Limb (tissue), 2 donors: Measurements from ENCODE around the gene TBC1D10A.
A peak's percentile ranks its signal among the peaks of the same experiment; 100 is the strongest.

ENCODE experiments used
- DNase-seq, 2 donors: peaks; one replicate each; pipeline ENCODE4 v3.0.0-alpha.2; 2016; ENCODE audit errors: extremely low spot score in 2 of 2

The TBC1D10A gene

GRCh38 chr22:30287648-30288418, 38.9 kb downstream of the TBC1D10A start:
- peak; percentile 61 to 85 for DNase-seq

DNA sequence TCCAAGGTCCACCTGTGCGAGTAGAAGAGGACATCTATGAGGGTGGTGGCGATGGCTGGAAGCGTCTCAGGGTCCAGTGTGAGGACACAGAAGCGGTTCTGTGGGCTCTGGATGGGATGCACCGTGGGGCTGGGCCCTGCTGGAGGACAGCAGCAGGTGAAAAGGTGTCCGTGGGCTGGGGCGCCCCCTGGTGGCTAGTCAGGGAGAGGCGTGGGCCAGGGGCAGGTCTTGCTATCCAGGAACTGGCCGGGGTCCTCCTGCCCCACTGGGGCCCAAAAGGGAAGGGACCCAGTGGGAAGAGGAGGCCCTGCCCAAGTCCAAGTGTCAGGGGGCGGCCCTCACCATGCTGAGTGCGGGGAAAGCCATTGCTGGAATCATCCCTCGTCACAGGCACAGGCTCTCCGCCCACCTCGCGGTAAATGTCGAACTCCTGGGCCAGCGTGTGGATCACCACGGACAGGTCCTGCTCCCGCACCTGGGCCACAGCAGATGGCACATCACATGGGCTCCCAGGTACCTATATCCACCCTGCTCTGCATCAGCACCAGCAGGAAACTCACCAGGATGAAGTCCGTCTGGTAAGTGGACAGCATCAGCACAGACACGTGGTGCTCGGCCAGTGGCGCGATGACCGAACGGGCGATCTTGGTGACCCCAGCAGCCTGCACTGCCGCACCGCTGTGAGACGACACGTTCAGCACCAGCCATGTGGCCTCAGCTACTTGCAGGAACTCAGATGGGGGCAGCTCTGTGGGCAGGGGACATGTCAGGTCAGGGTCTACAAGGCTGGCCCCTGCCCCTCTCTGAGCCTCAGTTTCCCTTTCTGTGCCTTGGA, 39.7 kb downstream of the TBC1D10A start:
- peak in 1 of 2 donors; percentile 82 for DNase-seq

GRCh38 chr22:30286331-30286730, 40.4 kb downstream of the TBC1D10A start:
- no peak for DNase-seq

DNA sequence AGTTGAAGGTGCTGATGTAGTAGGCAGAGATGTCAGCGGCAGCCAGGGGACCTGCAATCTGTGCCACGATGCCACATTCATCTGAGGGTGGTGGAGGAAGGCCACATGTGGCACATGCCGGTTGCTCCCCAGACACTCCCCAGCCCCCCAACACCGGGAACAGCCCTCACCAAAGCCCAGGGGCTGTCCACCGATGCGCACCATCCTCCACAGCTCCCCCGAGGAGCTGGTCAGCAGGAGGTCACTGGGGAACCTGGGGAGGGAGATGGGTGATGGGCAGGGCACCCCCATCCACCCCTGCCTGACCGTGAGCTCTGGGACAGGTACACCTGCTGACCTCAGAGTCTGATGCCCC, 40.9 kb downstream of the TBC1D10A start:
- DNase-seq, result no peak

GRCh38 chr22:30285176-30285845, 41.4 kb downstream of the TBC1D10A start:
- no peak for DNase-seq

DNA sequence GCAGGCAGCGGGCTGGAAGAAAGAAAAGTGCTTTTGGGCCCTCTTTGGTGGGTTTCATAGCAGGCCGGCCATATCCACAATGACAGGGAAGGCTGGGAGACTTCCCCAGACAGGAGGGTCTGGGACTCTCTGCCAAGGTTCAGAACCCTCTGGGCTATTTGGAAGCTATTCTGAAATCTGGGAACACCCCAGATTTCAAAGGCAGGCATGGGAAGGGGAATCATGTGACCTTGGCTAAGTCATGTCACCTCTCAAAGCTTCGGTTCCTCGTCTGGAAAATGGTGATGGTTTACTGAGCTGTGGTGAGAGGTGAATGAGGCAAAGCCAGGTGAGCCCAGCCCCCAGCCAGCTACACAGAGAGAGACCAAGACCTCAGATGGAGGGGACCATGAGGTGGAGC, 42.1 kb downstream of the TBC1D10A start:
- no peak for DNase-seq

- DNase-seq, result no peak
Measured at GRCh38 chr22:30284172-30284571, 42.6 kb downstream of the TBC1D10A start.

DNA sequence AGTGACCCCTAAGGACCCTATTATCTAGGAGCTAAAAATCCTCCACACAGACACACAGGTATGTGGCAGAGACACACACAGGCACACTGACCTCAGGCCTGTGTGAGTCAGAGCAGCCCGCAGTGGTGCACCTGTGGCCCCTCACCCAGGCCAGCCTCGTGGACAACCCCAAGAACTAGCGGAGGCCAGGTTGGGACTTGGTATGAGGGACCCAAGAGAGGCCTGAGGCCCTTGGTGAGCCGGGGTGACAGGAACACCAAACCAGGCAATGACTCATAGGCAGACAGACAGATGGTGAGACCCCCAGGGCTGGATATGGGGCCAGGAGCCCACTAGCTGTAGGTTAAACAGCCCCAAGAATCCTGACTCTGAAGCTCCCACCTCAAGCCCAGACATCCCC, 43.4 kb downstream of the TBC1D10A start:
- DNase-seq, result no peak

- DNase-seq, result no peak
Measured at GRCh38 chr22:30282616-30283046, 44.1 kb downstream of the TBC1D10A start.

DNA sequence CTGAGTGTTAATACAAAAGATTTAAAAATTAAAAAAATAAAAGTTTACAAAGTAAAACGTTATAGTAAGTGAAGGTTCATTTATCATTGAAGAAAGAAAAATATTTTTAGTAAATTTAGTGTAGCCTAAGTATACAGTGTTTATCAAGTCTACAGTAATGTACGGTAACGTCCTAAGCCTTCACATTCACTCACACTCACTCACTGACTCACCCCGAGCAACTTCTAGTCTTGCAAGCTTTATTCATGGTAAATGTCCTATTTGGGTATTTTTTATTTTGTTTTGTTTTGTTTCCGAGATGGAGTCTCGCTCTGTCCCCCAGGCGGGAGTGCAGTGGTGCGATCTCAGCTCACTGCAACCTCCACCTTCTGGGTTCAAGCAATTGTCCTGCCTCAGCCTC, 46.2 kb downstream of the TBC1D10A start:
- DNase-seq, result no peak

DNA sequence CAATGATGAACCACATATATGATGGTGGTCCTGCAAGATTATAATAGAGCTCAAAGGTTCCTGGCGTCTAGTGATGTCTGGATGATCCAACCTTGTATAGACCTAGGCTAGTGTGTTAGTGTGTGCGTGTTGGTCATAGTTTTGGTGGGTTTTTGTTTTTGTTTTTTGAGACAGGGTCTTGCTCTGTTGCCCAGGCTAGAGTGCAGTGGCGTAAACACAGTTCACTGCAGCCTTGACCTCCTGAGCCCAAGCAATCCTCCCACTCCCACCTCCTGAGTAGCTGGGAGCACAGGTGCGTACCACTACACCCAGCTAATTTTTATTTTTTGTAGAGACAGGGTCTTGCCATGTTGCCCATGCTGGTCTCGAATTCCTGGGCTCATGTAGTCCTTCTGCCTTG, 46.8 kb downstream of the TBC1D10A start:
- no peak for DNase-seq

- no peak for DNase-seq
Measured at GRCh38 chr22:30279046-30279788, 47.5 kb downstream of the TBC1D10A start.

DNA sequence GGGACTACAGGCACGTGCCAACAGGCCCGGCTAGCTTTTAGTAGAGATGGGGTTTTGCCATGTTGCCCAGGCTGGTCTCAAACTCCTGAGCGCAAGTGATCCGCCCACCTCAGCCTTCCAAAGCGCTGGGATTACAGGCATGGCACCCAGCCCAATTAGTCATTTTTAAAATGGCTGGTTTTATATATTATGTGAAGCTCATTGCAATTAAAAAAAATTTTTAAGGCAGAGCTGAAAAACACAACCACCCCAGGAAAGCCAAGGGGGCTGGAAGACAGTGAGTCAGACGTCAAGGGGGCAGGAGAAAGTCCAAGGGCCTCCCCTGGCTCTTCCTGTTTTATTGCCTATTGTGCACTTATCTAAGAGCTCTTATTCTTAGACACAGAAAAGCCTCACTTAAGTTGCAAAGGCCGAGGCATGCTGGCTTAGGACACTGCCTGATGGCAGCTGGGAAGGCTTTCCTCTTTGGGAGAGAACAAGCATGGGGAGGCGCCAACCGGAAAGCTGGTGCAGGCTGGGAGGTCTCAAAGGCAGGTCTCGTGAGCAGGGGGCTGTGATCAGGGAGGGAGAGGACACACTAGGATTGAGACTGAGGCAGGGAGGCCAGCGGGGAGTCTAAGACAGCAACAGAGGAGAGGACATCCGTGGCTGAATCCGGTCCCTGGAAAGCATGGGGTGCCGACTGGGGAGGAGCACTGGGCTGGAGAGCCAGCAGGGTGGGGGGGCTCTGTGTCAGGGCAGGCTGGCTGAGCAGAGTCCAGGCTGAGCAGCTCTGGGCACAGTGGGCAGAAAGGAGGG, 49.0 kb downstream of the TBC1D10A start:
- DNase-seq, result no peak

DNA sequence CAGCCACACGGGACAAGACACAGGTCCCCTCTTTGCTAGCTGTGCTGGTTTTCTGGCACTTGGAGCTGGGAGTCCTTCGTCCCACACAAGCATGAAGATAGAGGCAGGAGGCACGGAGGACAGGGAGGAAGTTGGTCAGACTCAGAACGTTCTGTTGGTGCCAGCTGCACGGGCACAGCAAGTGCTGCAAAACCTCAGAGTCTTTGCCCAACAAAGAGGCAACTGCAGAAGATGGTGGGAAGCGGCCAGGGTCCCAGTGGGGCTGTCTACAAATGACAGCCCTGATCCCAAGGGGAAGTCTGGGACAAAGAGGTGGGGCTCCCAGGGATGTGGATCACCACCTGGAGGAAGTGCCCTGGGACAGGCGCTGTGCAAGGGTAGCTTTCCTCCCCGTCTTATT, 50.7 kb downstream of the TBC1D10A start:
- no peak for DNase-seq

DNA sequence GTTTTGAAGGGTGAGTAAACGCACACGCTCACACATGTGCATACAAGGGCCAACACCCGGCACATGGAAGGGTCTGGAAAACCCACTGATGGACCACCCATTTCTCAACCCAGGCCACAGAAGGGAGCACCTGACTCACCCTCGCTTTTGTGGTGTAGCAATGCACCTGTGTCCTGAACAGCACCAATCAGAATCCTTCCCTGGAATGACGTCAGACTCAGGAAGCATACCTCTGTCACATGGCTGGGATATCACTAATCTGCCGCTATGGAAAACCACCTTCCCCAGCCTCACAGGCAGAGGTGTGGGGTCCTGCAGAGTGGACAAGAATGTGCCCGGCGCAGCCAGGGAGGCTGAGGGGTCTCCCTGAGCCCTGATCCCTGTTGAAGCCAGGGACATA, 51.1 kb downstream of the TBC1D10A start:
- no peak for DNase-seq

DNA sequence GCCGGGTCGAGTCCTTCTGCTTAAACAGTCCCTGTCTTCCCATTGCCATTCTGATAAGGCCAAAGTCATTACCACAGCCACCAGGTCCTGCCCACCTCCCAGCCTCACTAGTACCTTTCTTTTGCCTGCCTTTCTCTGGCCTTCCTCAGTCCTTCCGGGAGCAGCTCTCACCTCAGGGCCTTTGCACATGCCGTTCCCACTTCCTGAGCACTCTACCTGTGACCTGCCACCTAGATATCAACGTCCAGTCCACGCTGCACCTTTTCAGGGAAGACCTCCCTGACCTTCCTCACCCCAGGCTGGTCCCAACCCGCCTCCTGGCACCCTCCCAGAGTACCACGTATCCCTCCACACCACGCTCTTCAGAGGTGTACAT, 52.3 kb downstream of the TBC1D10A start:
- DNase-seq, result no peak

GRCh38 chr22:30273711-30274436, 52.9 kb downstream of the TBC1D10A start:
- no peak for DNase-seq

DNA sequence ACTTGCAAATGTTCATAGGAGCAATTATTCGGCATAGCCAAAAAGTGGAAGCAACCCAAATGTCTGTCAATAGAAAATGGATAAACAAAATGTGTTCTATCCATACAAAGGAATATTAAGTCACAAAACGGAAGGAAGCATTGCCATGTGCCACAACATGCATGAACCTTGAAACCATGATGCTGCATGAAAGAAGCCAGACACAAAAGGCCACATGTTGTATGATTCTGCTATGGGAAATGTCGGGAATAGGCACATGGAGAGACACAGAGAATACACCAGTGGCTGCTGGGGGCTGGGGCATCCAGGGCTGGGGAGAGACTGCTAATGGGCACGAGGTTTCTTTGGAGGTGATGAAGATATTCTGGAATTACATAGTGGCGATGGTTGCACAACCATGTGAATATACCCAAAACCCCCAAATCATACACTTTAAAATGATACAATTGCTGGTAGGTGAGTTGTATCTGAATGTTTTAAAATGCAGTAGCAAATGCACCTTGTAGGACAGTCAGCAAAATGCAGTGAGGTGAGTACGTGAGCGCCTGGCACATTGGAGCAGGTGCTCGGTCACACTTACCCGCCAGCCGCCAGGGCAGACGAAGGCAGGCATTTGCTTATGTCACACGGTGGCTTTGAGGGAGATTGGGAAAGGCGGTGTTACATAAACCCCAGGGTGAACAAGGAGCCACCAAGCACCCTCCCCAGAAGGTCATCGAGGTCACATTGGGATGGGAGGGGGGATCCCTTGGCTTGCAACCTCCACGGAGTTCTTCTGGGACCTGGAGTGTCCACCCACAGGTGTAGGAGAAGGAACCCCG, 53.8 kb downstream of the TBC1D10A start:
- DNase-seq, result no peak

DNA sequence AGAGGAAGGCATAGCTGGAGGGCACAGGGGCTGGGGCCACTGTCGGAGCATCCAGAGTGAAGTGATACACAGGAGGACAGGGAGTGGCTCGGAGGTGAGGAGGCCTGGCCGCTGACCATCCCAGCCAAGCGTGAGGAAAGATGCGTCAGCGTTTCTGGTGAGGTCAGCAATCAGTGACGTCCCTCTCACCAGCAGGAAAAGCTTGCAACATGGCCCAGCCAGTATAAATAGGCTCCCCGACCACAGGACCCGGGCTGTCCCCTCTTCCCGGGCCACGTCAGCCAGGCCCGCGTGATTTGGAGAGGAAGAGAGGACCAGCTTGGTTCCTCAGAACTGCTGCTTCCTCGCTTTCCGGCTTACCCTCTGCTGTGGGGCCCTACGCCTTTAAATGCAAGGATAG, 55.9 kb downstream of the TBC1D10A start:
- no peak for DNase-seq
